Neuron (in vitro differentiated cells): Measurements from ENCODE around the gene SNX18.

Experiments used
- H2AFZ ChIP-seq: one replicate; pipeline ENCODE4 v1.6.1; 2013; ENCODE audit warnings: low read depth, mild to moderate bottlenecking, inconsistent platforms, low read length, moderate library complexity
- H3K27me3 ChIP-seq: one replicate; pipeline ENCODE4 v1.6.1; 2013; ENCODE audit warnings: low read length; ENCODE audit not compliant: insufficient read depth
- H3K36me3 ChIP-seq: one replicate; pipeline ENCODE4 v1.6.1; 2013; ENCODE audit warnings: low read length; ENCODE audit not compliant: insufficient read depth
- H3K4me1 ChIP-seq: one replicate; pipeline ENCODE4 v1.6.1; 2013; ENCODE audit warnings: low read length; ENCODE audit not compliant: insufficient read depth
- H3K4me3 ChIP-seq: 2 replicates; pipeline ENCODE4 v1.5.1; 2013; ENCODE audit warnings: mild to moderate bottlenecking, low read length, moderate library complexity
- H3K9me3 ChIP-seq: one replicate; pipeline ENCODE4 v1.6.1; 2013; ENCODE audit warnings: low read length

The SNX18 gene

GRCh38 chr5:54553659-54554207 lies 36.2 kb downstream of the SNX18 start:
- Histone ChIP-seq H3K9me3 (no peaks in the 10 kb centered on the region), H3K27me3 (no peaks in the 10 kb centered on the region), H3K4me1 (no peaks in the 10 kb centered on the region), H3K4me3 (no peak overlapping the region), H2AFZ (no peak overlapping the region), H3K36me3 (peaks cover 5% of the 10 kb centered on the region)

- Histone ChIP-seq H3K9me3 (no peaks in the 10 kb centered on the region), H3K4me1 (no peaks in the 10 kb centered on the region), H3K36me3 (no peaks in the 10 kb centered on the region), H3K4me3 (no peak overlapping the region), H2AFZ (no peak overlapping the region), H3K27me3 (no peaks in the 10 kb centered on the region)
Measured at GRCh38 chr5:54556141-54556540, 38.6 kb downstream of the SNX18 start.

GRCh38 chr5:54558362-54558761 lies 40.8 kb downstream of the SNX18 start:
- H3K36me3 ChIP-seq, result no peaks in the 10 kb centered on the region
- H3K4me1 ChIP-seq, result no peaks in the 10 kb centered on the region
- no peaks in the 10 kb centered on the region for H3K9me3 ChIP-seq
- no peak overlapping the region for H3K4me3 ChIP-seq
- no peak overlapping the region for H2AFZ ChIP-seq
- H3K27me3 ChIP-seq, result no peaks in the 10 kb centered on the region

- H3K4me1 ChIP-seq, result no peaks in the 10 kb centered on the region
- no peaks in the 10 kb centered on the region for H3K36me3 ChIP-seq
Measured at GRCh38 chr5:54561651-54562050, 44.1 kb downstream of the SNX18 start.

GRCh38 chr5:54563083-54563761 lies 45.7 kb downstream of the SNX18 start:
- Histone ChIP-seq H3K4me1 (no peaks in the 10 kb centered on the region), H2AFZ (no peak overlapping the region), H3K27me3 (no peaks in the 10 kb centered on the region), H3K4me3 (no peak overlapping the region), H3K9me3 (no peaks in the 10 kb centered on the region), H3K36me3 (no peaks in the 10 kb centered on the region)

More at GRCh38 chr5:54561651-54562050, 44.1 kb downstream of the SNX18 start:
- no peak overlapping the region for H3K4me3 ChIP-seq
- H3K9me3 ChIP-seq, result no peaks in the 10 kb centered on the region
- H3K27me3 ChIP-seq, result no peaks in the 10 kb centered on the region
- H2AFZ ChIP-seq, result no peak overlapping the region

- H3K36me3 ChIP-seq, result no peaks in the 10 kb centered on the region
- H3K4me1 ChIP-seq, result no peaks in the 10 kb centered on the region
- no peak overlapping the region for H2AFZ ChIP-seq
- H3K4me3 ChIP-seq, result no peak overlapping the region
- no peaks in the 10 kb centered on the region for H3K9me3 ChIP-seq
- no peaks in the 10 kb centered on the region for H3K27me3 ChIP-seq
Measured at GRCh38 chr5:54567996-54568395, 50.4 kb downstream of the SNX18 start.

- H3K36me3 ChIP-seq, result no peaks in the 10 kb centered on the region
- H3K4me3 ChIP-seq, result no peak overlapping the region
- H3K4me1 ChIP-seq, result no peaks in the 10 kb centered on the region
- H2AFZ ChIP-seq, result no peak overlapping the region
- no peaks in the 10 kb centered on the region for H3K9me3 ChIP-seq
- H3K27me3 ChIP-seq, result no peaks in the 10 kb centered on the region
Measured at GRCh38 chr5:54570916-54571315, 53.4 kb downstream of the SNX18 start.

GRCh38 chr5:54571462-54571861 lies 53.9 kb downstream of the SNX18 start:
- no peaks in the 10 kb centered on the region for H3K36me3 ChIP-seq
- no peaks in the 10 kb centered on the region for H3K4me1 ChIP-seq
- no peaks in the 10 kb centered on the region for H3K27me3 ChIP-seq
- H2AFZ ChIP-seq, result no peak overlapping the region
- H3K9me3 ChIP-seq, result no peaks in the 10 kb centered on the region
- no peak overlapping the region for H3K4me3 ChIP-seq

- peaks cover 4% of the 10 kb centered on the region for H3K4me1 ChIP-seq
- no peaks in the 10 kb centered on the region for H3K27me3 ChIP-seq
- H3K9me3 ChIP-seq, result no peaks in the 10 kb centered on the region
- H3K36me3 ChIP-seq, result no peaks in the 10 kb centered on the region
- H2AFZ ChIP-seq, result no peak overlapping the region
- H3K4me3 ChIP-seq, result no peak overlapping the region
Measured at GRCh38 chr5:54573812-54574489, 56.4 kb downstream of the SNX18 start.

GRCh38 chr5:54577528-54577927 lies 60.0 kb downstream of the SNX18 start:
- Histone ChIP-seq H3K9me3 (no peaks in the 10 kb centered on the region), H3K36me3 (no peaks in the 10 kb centered on the region), H3K27me3 (no peaks in the 10 kb centered on the region), H2AFZ (no peak overlapping the region), H3K4me3 (no peak overlapping the region), H3K4me1 (peaks cover 4% of the 10 kb centered on the region)

GRCh38 chr5:54577937-54578653 lies 60.5 kb downstream of the SNX18 start:
- Histone ChIP-seq H3K27me3 (no peaks in the 10 kb centered on the region), H2AFZ (no peak overlapping the region), H3K4me1 (peaks cover 4% of the 10 kb centered on the region), H3K36me3 (no peaks in the 10 kb centered on the region), H3K9me3 (no peaks in the 10 kb centered on the region), H3K4me3 (no peak overlapping the region)

GRCh38 chr5:54579591-54580295 lies 62.2 kb downstream of the SNX18 start:
- H3K4me1 ChIP-seq, result peaks cover 4% of the 10 kb centered on the region
- no peaks in the 10 kb centered on the region for H3K9me3 ChIP-seq
- H3K4me3 ChIP-seq, result no peak overlapping the region
- no peaks in the 10 kb centered on the region for H3K36me3 ChIP-seq
- H3K27me3 ChIP-seq, result no peaks in the 10 kb centered on the region
- no peak overlapping the region for H2AFZ ChIP-seq
